SJSA1 (cell line): Measurements from ENCODE around the gene SLC32A1. TPM values are rescaled to one million over a fixed set of nuclear protein-coding genes. Genes with fewer than 3 reads are reported as not detected.

ENCODE experiments used
- DNase-seq, 2 experiments: peaks; one replicate each; pipeline ENCODE4 v3.0.0-alpha.2; 2015 to 2020; ENCODE audit warnings: low spot score in 2 of 2, low read depth in 1 of 2
- H3K27ac ChIP-seq: fragments of 250-450 bp; sonication (Bioruptor Pico); 2 replicates; pipeline ENCODE4 v1.5.1; 2020; ENCODE audit warnings: mild to moderate bottlenecking, moderate library complexity
- H3K27me3 ChIP-seq: fragments of 250-450 bp; sonication (Bioruptor Pico); replicated peaks from 2 replicates; pipeline ENCODE4 v1.5.1; 2020; ENCODE audit warnings: mild to moderate bottlenecking, moderate library complexity
- H3K36me3 ChIP-seq: fragments of 250-450 bp; sonication (Bioruptor Pico); 2 replicates; pipeline ENCODE4 v1.5.1; 2020; ENCODE audit warnings: mild to moderate bottlenecking
- H3K4me1 ChIP-seq: fragments of 250-450 bp; sonication (Bioruptor Pico); replicated peaks from 2 replicates; pipeline ENCODE4 v1.6.1; 2021; ENCODE audit warnings: mild to moderate bottlenecking
- H3K4me3 ChIP-seq: fragments of 250-450 bp; sonication (Bioruptor Pico); 2 replicates; pipeline ENCODE4 v1.5.1; 2020; ENCODE audit warnings: mild to moderate bottlenecking
- H3K9me3 ChIP-seq: fragments of 250-450 bp; sonication (Bioruptor Pico); replicated peaks from 2 replicates; pipeline ENCODE4 v1.5.1; 2020; ENCODE audit warnings: mild to moderate bottlenecking
- total RNA-seq: library from RNA; depleted of rRNA; stranded (reverse); fragments of >200 nt; shearing (Covaris generic); gene quantifications from 2 replicates; pipeline ENCODE4 v1.2.3, GENCODE V29; 2014

The SLC32A1 gene
- total RNA-seq, 1 experiment from 2014 or later, result not detected

DNA sequence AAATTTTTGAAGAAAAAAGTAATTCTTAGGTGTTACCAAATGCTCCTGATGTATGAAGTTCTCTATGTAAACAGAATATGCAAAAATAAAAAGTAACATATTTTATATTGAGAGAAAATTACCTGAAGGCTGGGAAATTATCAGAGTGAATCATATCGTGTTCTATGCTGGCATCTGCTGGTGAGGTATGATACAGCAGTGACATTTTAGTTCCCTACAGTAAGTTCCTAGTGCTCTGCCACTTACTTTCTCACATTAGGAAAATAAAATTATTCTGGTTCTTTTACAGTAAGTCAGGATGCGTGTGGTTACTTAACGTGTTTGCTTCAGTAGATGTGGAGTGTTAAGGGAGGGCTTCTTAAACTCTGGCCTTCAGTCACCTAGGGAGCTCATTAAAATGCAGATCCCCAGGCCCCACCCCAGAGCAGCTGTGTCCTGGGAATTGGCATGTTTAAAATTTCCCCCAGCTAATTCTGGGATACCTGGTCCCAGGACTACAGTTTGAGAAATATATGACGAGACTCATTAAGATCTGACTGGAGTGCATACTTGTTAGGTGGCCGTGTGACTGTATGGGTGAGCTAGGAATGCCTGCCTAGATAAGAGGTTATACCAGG lies 27.2 kb downstream of the SLC32A1 start:
- H3K36me3 ChIP-seq, result peaks cover 37% of the 10 kb centered on the region
- no peak for DNase-seq
- no peak overlapping the region for H3K4me3 ChIP-seq
- no peaks in the 10 kb centered on the region for H3K27me3 ChIP-seq
- H3K27ac ChIP-seq, result no peak overlapping the region
- peaks cover 10% of the 10 kb centered on the region for H3K4me1 ChIP-seq
- H3K9me3 ChIP-seq, result no peaks in the 10 kb centered on the region

DNA sequence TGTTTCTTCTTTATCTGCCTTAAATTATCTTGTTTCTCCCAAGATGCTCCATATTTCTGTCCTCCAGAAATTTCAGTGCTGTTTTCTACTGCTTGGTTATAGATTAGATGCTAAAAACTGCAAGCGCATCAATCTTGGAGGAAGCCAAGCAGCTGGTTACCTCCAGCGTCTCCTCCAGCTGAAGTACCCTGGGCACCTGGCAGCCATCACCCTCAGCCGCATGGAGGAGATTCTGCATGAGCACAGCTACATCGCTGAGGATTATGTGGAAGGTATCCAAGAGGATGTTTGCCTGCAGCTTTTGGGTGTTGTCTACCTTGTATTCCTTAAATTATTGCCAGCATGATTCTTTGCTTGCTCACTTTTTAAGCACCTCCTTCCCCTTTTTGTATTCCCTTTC lies 27.7 kb downstream of the SLC32A1 start:
- H3K27me3 ChIP-seq, result no peaks in the 10 kb centered on the region
- peaks cover 39% of the 10 kb centered on the region for H3K36me3 ChIP-seq
- H3K9me3 ChIP-seq, result no peaks in the 10 kb centered on the region
- peaks cover 10% of the 10 kb centered on the region for H3K4me1 ChIP-seq
- no peak for DNase-seq
- no peak overlapping the region for H3K4me3 ChIP-seq
- H3K27ac ChIP-seq, result no peak overlapping the region

DNA sequence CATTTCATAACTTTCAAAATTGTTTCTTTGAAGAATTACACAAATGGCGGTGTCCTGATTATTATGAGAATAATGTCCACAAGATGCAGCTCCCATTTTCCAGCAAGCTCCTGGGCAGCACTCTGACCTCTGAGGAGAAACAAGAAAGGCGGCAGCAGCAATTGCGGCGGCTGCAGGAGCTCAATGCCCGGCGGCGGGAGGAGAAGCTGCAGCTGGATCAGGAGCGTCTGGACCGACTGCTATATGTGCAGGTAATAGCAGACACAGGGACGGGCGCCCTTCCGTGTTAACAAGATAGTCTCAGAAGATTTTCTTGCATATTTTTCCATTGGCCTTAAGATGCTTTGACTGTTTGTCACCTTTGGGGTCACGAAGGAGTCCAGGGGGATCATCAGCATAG lies 30.6 kb downstream of the SLC32A1 start:
- DNase-seq, result no peak
- no peak overlapping the region for H3K27ac ChIP-seq

DNA sequence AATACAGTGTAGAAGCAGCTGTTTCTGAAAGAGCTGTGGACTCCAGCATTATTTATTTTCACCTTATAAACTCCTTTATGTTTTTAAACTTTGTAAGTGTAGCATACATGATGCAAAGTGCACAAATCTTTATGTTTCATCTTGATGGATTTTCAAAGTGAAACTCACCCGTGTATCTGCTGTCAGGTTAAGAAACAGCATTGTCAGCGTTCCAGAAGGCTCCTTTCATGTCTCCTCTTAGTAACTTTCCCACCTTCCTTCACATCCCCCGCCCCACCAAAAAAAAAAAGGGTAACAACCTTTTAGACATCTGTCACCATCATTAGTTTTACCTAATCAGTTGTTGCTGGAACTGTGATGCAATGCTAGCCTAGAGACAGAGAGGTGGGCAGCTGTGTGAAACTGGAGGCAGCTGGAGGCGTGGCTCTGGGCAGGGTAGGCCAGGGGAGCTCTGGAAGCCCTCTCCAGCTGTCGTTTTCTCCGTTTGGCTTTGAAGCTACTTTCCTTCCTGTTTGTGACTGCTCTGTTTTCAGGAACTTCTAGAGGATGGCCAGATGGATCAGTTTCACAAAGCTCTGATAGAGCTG lies 31.1 kb downstream of the SLC32A1 start:
- H3K4me3 ChIP-seq, result no peak overlapping the region
- no peak for DNase-seq

More for the DNA sequence above, 30.6 kb downstream of the SLC32A1 start:
- Histone ChIP-seq H3K27me3 (no peaks in the 10 kb centered on the region), H3K9me3 (no peaks in the 10 kb centered on the region), H3K4me3 (no peak overlapping the region), H3K4me1 (no peaks in the 10 kb centered on the region), H3K36me3 (peaks cover 47% of the 10 kb centered on the region)

DNA sequence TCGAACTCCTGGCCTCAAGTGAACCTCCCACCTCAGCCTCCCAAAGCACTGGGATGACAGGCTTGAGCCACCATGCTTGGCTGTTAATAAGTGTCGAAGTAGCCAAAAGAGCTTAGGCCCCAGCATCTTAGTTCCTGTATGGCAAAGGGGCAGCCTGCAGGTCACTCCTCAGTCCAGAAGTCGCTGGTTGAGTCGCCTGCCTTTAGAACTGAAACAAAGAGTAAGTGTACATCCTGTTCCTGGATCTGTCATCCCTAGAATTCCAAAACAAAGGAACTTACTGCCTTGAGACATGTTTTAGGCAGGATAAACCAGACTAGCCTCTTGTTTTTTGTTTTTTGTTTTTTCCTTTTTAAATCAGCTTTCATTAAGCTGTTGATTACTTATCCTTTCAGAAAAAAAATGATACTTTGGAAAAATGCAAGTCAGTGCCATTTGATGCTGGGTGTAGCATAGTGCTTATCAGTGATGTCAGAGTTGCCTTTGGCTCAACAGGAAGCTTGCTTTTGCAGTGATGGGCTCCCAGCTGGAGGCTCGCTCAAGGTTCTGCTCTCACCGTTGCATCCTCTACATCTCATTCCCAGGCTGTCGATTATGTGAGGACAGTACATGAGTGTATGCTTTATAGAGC lies 33.0 kb downstream of the SLC32A1 start:
- no peaks in the 10 kb centered on the region for H3K4me1 ChIP-seq
- no peaks in the 10 kb centered on the region for H3K9me3 ChIP-seq
- no peak overlapping the region for H3K4me3 ChIP-seq
- peaks cover 54% of the 10 kb centered on the region for H3K36me3 ChIP-seq
- no peak for DNase-seq
- no peak overlapping the region for H3K27ac ChIP-seq
- H3K27me3 ChIP-seq, result no peaks in the 10 kb centered on the region

More for the DNA sequence above, 31.1 kb downstream of the SLC32A1 start:
- Histone ChIP-seq H3K36me3 (peaks cover 50% of the 10 kb centered on the region), H3K27me3 (no peaks in the 10 kb centered on the region), H3K27ac (no peak overlapping the region), H3K9me3 (no peaks in the 10 kb centered on the region), H3K4me1 (no peaks in the 10 kb centered on the region)

DNA sequence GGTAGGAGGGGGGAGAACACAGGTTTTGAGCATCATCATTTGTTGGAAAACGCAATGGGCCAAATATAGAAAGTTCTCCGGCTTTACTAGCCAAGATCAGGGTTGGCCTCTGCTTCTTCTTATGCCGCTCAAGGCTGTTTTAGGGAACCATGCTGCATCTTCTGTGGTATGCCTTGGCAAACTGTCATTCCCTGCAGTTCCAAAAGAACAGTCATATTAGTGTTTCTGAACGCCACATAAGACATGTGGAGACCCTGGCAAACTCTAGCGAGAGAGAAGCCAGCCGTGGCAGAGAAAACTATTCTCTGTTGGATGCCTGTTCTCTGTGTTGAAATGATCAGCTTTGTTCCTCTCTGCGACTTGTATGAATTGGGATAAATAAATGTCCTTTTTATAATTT lies 34.8 kb downstream of the SLC32A1 start:
- no peak for DNase-seq
- no peak overlapping the region for H3K27ac ChIP-seq
- H3K27me3 ChIP-seq, result no peaks in the 10 kb centered on the region
- no peak overlapping the region for H3K4me3 ChIP-seq
- H3K36me3 ChIP-seq, result peaks cover 61% of the 10 kb centered on the region
- H3K4me1 ChIP-seq, result no peaks in the 10 kb centered on the region
- H3K9me3 ChIP-seq, result no peaks in the 10 kb centered on the region

DNA sequence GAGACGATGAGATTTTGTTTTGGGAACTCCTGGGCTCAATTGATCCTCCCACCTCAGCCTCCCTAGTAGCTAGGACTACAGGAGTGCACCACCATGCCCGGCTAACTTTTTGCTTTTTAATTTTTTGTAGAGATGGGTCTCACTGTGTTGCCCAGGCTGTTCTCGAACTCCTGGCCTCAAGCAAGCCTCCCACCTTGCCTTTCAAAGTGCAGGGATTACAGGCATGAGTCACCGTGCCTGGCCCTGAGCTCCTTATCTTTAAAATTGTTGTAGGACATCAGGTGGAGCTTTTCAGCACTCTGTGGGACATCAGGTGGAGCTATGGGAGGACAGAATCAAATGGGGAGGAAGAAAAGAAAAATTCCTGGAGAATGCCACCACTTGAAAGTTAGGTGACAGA lies 36.7 kb downstream of the SLC32A1 start:
- no peaks in the 10 kb centered on the region for H3K27me3 ChIP-seq
- peaks cover 10% of the 10 kb centered on the region for H3K4me1 ChIP-seq
- no peak for DNase-seq
- no peaks in the 10 kb centered on the region for H3K9me3 ChIP-seq
- H3K36me3 ChIP-seq, result peaks cover 56% of the 10 kb centered on the region
- H3K4me3 ChIP-seq, result no peak overlapping the region
- no peak overlapping the region for H3K27ac ChIP-seq

DNA sequence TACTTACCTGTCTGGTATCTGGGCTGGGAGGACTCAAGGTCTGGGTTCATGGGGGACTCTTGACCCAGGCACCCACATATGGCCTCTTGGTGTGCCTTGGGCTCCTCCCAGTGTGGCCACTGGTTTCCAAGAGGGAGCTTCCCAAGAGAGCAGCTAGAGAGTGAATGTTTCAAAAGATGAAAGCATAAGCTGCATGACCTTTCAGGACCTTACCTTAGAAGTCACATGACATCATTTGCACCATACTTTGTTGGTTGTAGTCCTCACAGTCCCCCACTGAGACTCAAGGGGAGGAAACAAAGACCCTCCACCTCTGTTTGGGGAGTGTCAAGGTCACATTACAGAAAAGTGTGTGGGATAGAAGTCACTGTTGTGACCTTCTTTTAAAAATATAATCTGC lies 37.9 kb downstream of the SLC32A1 start:
- no peaks in the 10 kb centered on the region for H3K9me3 ChIP-seq
- no peak for DNase-seq
- no peaks in the 10 kb centered on the region for H3K27me3 ChIP-seq
- H3K4me1 ChIP-seq, result peaks cover 10% of the 10 kb centered on the region
- peaks cover 56% of the 10 kb centered on the region for H3K36me3 ChIP-seq
- no peak overlapping the region for H3K4me3 ChIP-seq
- no peak overlapping the region for H3K27ac ChIP-seq

DNA sequence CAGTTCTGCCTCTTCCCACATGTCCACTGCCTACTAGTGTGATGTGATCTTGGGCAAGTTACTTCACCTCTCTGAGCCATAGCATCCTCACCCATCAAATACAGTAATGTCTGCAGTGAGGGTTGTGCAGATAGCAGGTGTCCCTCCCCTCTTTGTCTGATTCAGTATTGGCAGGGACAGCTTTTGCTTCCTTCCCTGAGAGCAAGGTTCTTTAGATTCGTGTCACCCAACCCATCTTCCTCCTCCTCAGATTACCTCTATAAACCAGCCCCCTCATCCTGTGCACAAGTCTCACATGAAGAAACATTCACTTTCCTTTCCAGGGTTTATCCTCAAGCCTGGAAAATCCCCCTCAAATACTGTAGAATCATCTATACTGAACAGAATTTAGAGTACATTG lies 39.3 kb downstream of the SLC32A1 start:
- Histone ChIP-seq H3K27me3 (no peaks in the 10 kb centered on the region), H3K27ac (no peak overlapping the region), H3K36me3 (peaks cover 67% of the 10 kb centered on the region), H3K4me1 (peaks cover 10% of the 10 kb centered on the region), H3K9me3 (no peaks in the 10 kb centered on the region), H3K4me3 (no peak overlapping the region)
- DNase-seq, result no peak

DNA sequence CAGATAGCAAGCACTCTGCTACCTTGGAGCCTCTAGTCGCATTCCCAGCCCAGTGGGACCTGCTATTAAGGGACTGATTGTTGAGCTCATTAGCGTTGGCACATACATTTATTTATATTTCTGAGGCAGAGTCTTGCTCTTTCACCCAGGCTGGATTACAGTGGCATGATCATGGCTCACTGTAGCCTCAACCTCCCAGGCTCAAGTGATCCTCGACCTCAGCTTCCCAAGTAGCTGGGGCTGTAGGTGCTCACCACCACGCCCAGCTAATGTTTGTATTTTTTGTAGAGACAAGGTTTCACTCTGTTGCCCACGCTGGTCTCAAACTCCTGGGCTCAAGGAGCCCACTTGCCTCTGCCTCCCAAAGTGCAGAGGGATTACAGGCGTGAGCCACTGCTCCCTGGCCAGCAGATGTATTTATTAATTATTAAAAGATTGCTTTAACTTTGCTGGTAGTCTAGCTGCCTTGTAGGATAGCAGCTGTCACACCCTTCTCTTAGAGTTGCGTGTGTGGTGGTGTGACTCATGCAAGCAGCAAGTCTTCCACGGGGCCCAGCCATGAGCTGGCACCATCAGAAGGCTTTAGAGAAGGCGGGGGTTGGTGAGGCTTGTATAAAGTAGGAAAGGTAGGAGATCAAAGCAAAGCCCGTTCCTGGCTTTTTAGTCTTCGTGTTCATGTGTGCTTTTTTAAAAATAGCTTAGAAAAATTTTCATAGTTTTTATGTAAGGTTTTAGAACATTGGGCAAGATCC lies 40.5 kb downstream of the SLC32A1 start:
- H3K4me1 ChIP-seq, result peaks cover 10% of the 10 kb centered on the region
- H3K36me3 ChIP-seq, result peaks cover 67% of the 10 kb centered on the region
- no peak overlapping the region for H3K4me3 ChIP-seq
- H3K27ac ChIP-seq, result no peak overlapping the region
- DNase-seq, result peak; percentile 48 to 77
- no peaks in the 10 kb centered on the region for H3K27me3 ChIP-seq
- no peaks in the 10 kb centered on the region for H3K9me3 ChIP-seq

DNA sequence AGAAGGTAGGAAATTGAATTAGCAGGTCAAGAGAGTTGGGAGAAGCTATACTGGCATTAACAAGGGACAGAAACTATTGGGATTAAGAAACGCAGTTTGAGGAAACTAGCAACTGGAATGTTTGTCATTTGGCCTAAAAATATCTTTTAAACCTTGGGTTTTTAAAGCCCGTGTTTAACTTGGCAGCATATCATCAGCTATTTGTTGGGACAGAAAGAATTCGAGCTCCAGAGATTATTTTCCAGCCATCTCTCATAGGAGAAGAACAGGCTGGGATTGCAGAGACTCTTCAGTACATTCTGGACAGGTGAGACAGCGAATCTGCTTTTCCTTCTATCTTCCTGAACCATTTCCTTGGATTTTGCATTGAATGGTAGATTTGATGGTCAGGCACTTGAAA lies 41.8 kb downstream of the SLC32A1 start:
- H3K36me3 ChIP-seq, result peaks cover 59% of the 10 kb centered on the region
- no peaks in the 10 kb centered on the region for H3K27me3 ChIP-seq
- peaks cover 10% of the 10 kb centered on the region for H3K4me1 ChIP-seq
- DNase-seq, result no peak
- no peak overlapping the region for H3K4me3 ChIP-seq
- no peaks in the 10 kb centered on the region for H3K9me3 ChIP-seq
- H3K27ac ChIP-seq, result no peak overlapping the region

DNA sequence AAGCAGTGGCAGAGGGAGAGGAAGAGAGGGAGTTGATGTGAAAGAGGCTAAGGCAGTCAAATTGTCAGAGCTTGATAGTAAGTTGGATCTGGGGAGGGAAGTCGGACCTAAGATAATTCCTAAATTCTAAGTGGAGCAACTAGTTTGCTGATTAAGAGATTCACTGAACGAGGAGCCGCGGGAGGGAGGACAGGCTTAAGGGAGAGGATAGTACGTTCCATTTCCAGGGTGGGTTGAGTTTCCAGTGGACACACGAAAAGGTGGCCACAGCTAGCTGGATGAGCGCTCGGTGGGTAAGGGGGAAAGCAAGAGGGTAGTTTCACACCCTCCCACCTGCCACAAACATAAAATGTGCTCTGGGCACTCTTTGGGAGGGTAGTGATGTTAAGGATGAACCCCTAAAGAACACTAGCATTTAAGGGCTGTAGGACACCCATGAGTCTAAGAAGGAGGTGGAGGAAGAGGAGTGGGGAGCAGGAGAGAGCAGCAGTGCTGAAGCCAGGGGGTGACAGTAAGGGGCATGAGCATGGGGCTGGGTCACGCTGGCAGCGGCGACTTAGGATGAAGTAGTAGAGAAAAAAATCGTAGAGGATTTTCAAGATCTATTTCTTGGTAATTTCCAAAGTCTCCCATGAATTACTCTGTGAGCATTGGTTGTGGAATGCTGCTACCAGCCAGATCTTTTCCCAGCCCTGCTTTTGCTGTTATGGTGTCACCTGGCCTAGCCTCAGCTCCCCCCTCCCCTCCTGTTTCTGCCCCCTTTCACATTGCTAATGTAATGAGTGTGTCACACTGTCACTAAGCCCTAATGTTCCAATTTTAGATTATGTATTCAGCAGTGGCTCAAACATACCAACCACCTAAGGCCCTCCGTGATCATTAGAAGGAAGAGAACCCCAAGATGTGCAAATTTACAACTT lies 45.4 kb downstream of the SLC32A1 start:
- Histone ChIP-seq H3K27me3 (no peaks in the 10 kb centered on the region), H3K4me3 (no peak overlapping the region), H3K4me1 (peaks cover 6% of the 10 kb centered on the region), H3K27ac (no peak overlapping the region), H3K9me3 (no peaks in the 10 kb centered on the region), H3K36me3 (peaks cover 60% of the 10 kb centered on the region)
- DNase-seq, result no peak

DNA sequence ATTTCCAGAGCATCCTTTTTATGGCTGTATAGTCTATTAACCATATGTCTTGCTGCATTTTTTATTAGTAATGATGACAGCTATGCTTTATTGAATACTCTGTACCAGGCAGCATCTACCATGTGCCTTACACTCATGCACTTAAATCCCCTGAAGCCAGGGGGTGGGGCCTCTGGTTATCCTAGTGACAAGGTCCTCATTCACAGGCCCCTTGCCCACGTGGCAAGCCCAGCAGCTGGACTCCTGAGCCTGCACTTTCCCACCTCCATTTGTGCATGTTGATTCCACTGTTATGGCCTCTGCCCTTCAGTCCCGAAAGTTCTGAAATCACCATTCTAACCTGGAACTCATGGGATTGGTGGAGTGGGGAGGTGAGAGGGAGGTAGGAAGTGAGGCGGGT lies 46.3 kb downstream of the SLC32A1 start:
- Histone ChIP-seq H3K4me3 (no peak overlapping the region), H3K9me3 (no peaks in the 10 kb centered on the region), H3K4me1 (no peaks in the 10 kb centered on the region), H3K27ac (no peak overlapping the region), H3K36me3 (peaks cover 58% of the 10 kb centered on the region), H3K27me3 (no peaks in the 10 kb centered on the region)
- no peak for DNase-seq
